Measurements from ENCODE around the gene CSNK2A1.

The CSNK2A1 gene

GRCh38 chr20:555976-556385 lies 12.4 kb upstream of the CSNK2A1 start:
- H3K4me3 ChIP-seq (ENCODE audit: low read length): no peak overlapping the region
- no peak for TF ChIP-seq CTCF (IDR thresholded peaks at IDR 0.05; ENCODE audit: insufficient read depth, low read depth, low read length, missing control alignments)
- DNase-seq (ENCODE audit: low read depth): no peak

GRCh38 chr20:550611-551010 lies 7.0 kb upstream of the CSNK2A1 start:
- H3K4me3 ChIP-seq (ENCODE audit: low read length): no peak overlapping the region
- no peak for DNase-seq (ENCODE audit: low read depth)
- TF ChIP-seq CTCF (IDR thresholded peaks at IDR 0.05; ENCODE audit: insufficient read depth, low read depth, low read length, missing control alignments): no peak

GRCh38 chr20:549722-550496 lies 6.3 kb upstream of the CSNK2A1 start:
- no peak overlapping the region for H3K4me3 ChIP-seq (ENCODE audit: low read length)
- TF ChIP-seq CTCF (IDR thresholded peaks at IDR 0.05; ENCODE audit: insufficient read depth, low read depth, low read length, missing control alignments): no peak
- no peak for DNase-seq (ENCODE audit: low read depth)

- no peak overlapping the region for H3K4me3 ChIP-seq (ENCODE audit: low read length)
- TF ChIP-seq CTCF (IDR thresholded peaks at IDR 0.05; ENCODE audit: insufficient read depth, low read depth, low read length, missing control alignments): no peak
- DNase-seq (ENCODE audit: low read depth): no peak
Observed at GRCh38 chr20:548906-549305, 5.3 kb upstream of the CSNK2A1 start.

GRCh38 chr20:547394-547793 lies 3.8 kb upstream of the CSNK2A1 start:
- H3K4me3 ChIP-seq (ENCODE audit: low read length): no peak overlapping the region
- no peak for DNase-seq (ENCODE audit: low read depth)
- TF ChIP-seq CTCF (IDR thresholded peaks at IDR 0.05; ENCODE audit: insufficient read depth, low read depth, low read length, missing control alignments): no peak

GRCh38 chr20:546353-546752 lies 2.8 kb upstream of the CSNK2A1 start:
- no peak for TF ChIP-seq CTCF (IDR thresholded peaks at IDR 0.05; ENCODE audit: insufficient read depth, low read depth, low read length, missing control alignments)
- no peak for DNase-seq (ENCODE audit: low read depth)
- no peak overlapping the region for H3K4me3 ChIP-seq (ENCODE audit: low read length)

GRCh38 chr20:544153-544725 lies 649 bp upstream of the CSNK2A1 start:
- peak overlapping the region; percentile 84 for H3K4me3 ChIP-seq (ENCODE audit: low read length)
- no peak for TF ChIP-seq CTCF (IDR thresholded peaks at IDR 0.05; ENCODE audit: insufficient read depth, low read depth, low read length, missing control alignments)
- DNase-seq (ENCODE audit: low read depth): no peak

All from epithelial cell of esophagus (primary cell).